Activated T-helper 1 cell treated with anti-CD3 and anti-CD28 coated beads, Interleukin-12 subunit alpha, Interleukin-12 subunit beta, Interleukin-2, Interleukin-4 antibody, amounts not matched to agents 30 ng/mL and 10 ng/mL and 1 ng/mL, durations not matched to agents 14 hours and 24 hours and 36 hours (primary cell): ENCODE measurements around the gene GIPC2. TPM values are rescaled to one million over a fixed set of nuclear protein-coding genes. Genes with fewer than 3 reads are reported as not detected.
"Not testable (repeated sequence)": the region's sequence is repeated elsewhere in the genome, so short reads cannot be mapped to it uniquely, and the experiment has no call there.

Experiments used
- DNase-seq: peaks from one replicate; pipeline ENCODE4 v3.0.0; 2021; ENCODE audit warnings: low spot score
- H3K27ac Mint-ChIP-seq: one replicate; pipeline ENCODE4 v1.8.0; 2021; ENCODE audit warnings: mild to moderate bottlenecking, mixed read lengths
- H3K27me3 Mint-ChIP-seq: one replicate; pipeline ENCODE4 v1.8.0; 2022; ENCODE audit warnings: mild to moderate bottlenecking, moderate library complexity, mixed read lengths; ENCODE audit not compliant: insufficient read depth
- H3K36me3 Mint-ChIP-seq: one replicate; pipeline ENCODE4 v1.8.0; 2021; ENCODE audit warnings: low read depth, mixed read lengths
- H3K4me1 Mint-ChIP-seq: one replicate; pipeline ENCODE4 v1.8.0; 2021; ENCODE audit warnings: low read depth, mixed read lengths
- H3K4me3 Mint-ChIP-seq: one replicate; pipeline ENCODE4 v1.8.0; 2021; ENCODE audit warnings: mild to moderate bottlenecking, moderate library complexity, mixed read lengths
- H3K9me3 Mint-ChIP-seq: one replicate; pipeline ENCODE4 v1.8.0; 2021; ENCODE audit warnings: mixed read lengths
- intact Hi-C: fragments of 100-400 bp; cut with micrococcal nuclease; formaldehyde crosslinking; loops from one replicate; pipeline ENCODE4 v1.15.1; 2024
- total RNA-seq: library from RNA; stranded (reverse); gene quantifications from 2 replicates; pipeline ENCODE4 v1.2.3, GENCODE V29; 2022

Gene GIPC2
- total RNA-seq, 1 donor from 2014 or later, result 0.05 TPM

DNA sequence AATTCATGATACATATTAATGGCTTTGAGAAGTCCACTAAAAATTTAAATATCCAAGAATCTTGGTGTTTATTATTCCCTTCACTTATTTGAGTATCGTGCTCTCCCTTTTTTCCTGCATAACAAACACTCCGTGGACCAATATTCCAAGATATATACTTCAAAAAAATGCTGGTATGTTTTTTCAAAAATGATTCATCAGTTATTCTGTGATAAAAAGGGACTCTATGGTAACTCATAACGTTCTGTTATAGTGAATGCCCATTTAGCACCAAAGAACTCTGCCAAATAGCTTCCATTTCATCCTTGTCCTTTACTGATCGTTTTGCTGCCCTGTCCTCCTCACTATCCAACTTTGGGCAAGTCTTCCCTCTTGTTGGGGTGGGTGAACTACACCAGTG lies 12.9 kb downstream of the GIPC2 start:
- DNase-seq, result no peak
- Mint-ChIP-seq H3K36me3 (no peaks in the 10 kb centered on the region), H3K4me3 (no peak overlapping the region), H3K9me3 (no peaks in the 10 kb centered on the region), H3K27ac (no peak overlapping the region), H3K27me3 (peaks cover 5% of the 10 kb centered on the region), H3K4me1 (no peaks in the 10 kb centered on the region)
- intact Hi-C loops, result no loop called here

DNA sequence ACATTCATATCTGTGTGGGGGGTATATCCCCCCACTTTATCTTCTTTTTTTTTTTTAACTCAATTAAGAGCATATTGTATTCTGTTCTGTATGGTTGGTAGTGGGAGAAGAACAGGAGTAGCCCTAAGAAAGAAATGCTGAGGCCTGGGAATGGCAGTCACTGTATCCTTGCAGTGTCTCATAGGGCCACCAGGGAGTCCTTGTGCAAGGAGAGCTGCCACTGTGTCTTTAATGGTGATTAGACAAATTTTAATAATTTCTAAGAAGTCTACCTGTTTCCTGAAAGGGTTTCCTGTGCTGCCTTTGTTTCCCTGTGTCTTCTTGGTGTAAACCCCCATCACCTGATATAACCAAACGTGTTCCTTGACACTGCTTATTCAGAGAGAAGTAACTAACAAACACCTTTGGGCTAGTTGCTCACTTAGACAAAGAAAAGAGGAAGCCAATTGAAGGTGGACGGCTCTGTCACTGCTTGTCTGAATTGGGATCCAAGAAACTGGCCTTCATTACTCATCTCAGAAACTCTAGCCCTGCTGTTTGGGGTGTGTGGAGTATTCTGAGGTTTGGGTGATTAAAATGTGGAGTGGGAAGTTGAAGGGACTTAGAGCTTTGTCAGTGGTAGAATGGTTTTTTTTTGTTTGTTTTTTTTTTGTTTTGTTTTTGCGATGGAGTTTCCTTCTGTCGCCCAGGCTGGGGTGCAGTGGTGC lies 15.2 kb downstream of the GIPC2 start:
- no peak for DNase-seq
- Mint-ChIP-seq H3K4me3 (no peak overlapping the region), H3K27ac (no peak overlapping the region), H3K4me1 (no peaks in the 10 kb centered on the region), H3K9me3 (no peaks in the 10 kb centered on the region), H3K27me3 (peaks cover 5% of the 10 kb centered on the region), H3K36me3 (no peaks in the 10 kb centered on the region)
- intact Hi-C loops, result no loop called here

DNA sequence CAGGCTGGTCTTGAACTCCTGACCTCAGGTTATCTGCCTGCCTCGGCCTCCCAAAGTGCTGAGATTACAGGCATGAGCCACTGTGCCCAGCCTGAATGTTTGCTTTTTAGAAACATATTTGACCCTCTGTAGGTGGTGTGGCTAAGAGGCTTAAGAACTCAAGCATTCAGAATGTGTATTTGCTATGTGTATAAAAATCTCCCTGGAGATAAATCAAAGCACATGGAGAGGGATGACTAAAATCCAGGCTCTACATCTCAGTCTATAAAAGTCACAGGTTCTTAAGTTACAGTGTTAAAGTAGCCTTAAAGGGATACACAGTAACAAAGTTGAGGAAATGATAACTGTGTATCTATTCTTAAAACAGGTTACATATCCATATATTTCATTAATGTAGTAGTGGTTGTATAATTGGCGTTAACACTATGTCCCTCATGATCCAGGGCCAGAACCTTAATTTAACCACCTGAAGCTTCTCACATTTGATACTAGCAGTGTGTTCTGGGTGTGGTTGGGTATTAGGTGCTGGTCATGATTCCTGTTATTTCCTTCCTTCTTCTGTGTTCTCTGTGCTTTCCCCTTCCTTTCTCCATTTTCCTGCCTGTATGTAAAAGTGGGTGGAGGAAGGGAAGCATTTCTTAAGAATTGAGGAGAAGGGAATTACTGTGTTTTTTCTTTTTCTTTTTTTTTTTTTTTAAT lies 16.2 kb downstream of the GIPC2 start:
- no peak overlapping the region for H3K4me3 Mint-ChIP-seq
- H3K9me3 Mint-ChIP-seq, result no peaks in the 10 kb centered on the region
- H3K4me1 Mint-ChIP-seq, result no peaks in the 10 kb centered on the region
- H3K36me3 Mint-ChIP-seq, result no peaks in the 10 kb centered on the region
- intact Hi-C loops, result no loop called here
- no peak for DNase-seq
- H3K27me3 Mint-ChIP-seq, result peaks cover 8% of the 10 kb centered on the region
- H3K27ac Mint-ChIP-seq, result no peak overlapping the region

DNA sequence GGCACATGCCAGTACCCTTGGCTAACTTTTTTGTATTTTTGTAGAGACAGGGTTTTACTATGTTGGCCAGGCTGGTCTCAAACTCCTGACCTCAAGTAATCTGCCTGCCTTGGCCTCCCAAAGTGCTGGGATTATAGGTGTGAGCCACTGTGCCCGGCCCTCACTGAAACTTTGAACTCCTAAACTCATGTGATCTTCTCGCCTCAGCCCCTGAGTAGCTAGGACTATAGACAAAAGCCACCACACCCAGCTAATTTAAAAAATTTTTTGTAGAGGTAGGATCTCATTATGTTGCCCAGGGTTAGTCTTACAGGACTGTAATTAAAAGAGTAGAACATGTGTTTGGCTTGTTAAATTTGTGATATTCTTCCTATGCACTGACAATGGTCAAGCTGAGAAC lies 19.1 kb downstream of the GIPC2 start:
- peaks cover 19% of the 10 kb centered on the region for H3K27me3 Mint-ChIP-seq
- DNase-seq, H3K9me3 Mint-ChIP-seq, H3K4me1 Mint-ChIP-seq, intact Hi-C loops, H3K4me3 Mint-ChIP-seq, H3K36me3 Mint-ChIP-seq, H3K27ac Mint-ChIP-seq: not testable (repeated sequence)

DNA sequence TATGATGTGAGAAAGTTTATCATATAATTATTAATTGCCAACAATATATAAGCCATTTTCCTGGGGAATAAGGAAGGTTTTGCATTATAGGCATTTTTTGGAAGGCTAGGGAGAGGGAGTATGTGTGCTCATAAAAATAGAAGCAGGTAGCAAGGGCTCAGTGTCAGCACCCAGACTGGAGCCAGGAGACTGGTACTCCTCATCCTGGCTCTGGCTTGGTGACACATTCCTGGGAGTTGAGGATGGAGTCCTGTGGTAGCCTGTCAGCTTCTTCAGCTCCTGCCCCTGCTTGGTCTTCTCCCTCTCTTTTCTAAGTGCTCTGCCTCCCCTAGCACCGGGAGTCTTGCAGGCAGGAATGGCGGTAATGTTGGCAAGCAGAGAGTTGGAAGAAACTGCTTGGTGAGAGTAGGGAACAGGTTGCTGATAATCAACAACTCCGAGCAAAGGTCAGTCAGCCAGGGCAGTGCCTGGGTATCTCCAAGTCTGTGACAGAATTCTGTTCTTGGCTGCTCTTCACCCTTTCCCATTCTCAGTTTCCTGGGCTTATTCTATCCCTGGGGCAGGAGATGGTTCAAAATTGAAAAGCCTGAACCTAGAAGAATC lies 23.0 kb downstream of the GIPC2 start:
- H3K27me3 Mint-ChIP-seq, result peaks cover 21% of the 10 kb centered on the region
- no peaks in the 10 kb centered on the region for H3K36me3 Mint-ChIP-seq
- no peaks in the 10 kb centered on the region for H3K9me3 Mint-ChIP-seq
- H3K4me3 Mint-ChIP-seq, result no peak overlapping the region
- no peak for DNase-seq
- no peak overlapping the region for H3K27ac Mint-ChIP-seq
- intact Hi-C loops, result no loop called here
- H3K4me1 Mint-ChIP-seq, result no peaks in the 10 kb centered on the region

DNA sequence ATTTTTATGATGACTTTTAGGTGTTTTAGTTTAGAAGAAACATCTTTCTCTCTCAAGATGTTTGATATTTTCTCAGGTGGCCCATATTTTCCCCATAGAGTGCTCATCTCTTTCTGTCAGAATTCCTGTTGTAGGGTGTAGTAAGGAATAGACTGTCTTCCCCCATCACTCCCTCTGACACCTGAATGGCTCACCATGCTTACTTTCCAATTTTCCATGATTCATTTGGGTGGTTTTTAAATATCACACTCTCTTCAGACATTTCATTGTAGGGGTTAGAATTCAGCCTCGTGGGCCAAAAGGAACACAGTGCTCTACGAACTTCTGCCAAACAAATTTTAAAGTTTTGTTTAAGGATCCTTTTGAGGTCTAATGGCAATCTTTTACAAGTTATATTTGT lies 24.0 kb downstream of the GIPC2 start:
- Mint-ChIP-seq H3K9me3 (no peaks in the 10 kb centered on the region), H3K4me3 (no peak overlapping the region), H3K27ac (no peak overlapping the region), H3K36me3 (no peaks in the 10 kb centered on the region), H3K27me3 (peaks cover 21% of the 10 kb centered on the region), H3K4me1 (no peaks in the 10 kb centered on the region)
- intact Hi-C loops, result no loop called here
- DNase-seq, result no peak

GRCh38 chr1:78070210-78070609 lies 24.4 kb downstream of the GIPC2 start:
- Mint-ChIP-seq H3K4me1 (no peaks in the 10 kb centered on the region), H3K27ac (no peak overlapping the region), H3K27me3 (peaks cover 21% of the 10 kb centered on the region), H3K4me3 (no peak overlapping the region), H3K9me3 (no peaks in the 10 kb centered on the region), H3K36me3 (no peaks in the 10 kb centered on the region)
- intact Hi-C loops, result no loop called here
- no peak for DNase-seq

DNA sequence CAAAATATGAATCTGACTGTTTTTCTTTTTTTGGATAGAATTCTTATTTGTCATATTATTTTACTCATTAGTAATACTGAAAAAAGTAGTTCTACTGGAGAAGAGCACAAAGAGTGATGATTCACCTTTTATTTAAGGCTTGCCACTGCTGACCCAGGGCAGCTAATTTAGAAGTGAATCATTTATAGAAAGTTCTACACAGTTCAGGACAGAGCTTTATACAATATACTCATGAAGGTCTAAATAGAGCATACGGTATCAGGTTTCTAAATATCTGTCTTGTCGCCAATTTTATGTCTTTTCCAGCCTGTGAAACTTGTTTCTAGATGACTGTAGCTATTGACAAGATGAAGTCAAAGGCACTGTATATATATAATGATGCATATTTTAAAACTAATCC lies 25.0 kb downstream of the GIPC2 start:
- Mint-ChIP-seq H3K27ac (no peak overlapping the region), H3K4me1 (no peaks in the 10 kb centered on the region), H3K36me3 (no peaks in the 10 kb centered on the region), H3K27me3 (peaks cover 21% of the 10 kb centered on the region), H3K4me3 (no peak overlapping the region), H3K9me3 (no peaks in the 10 kb centered on the region)
- no peak for DNase-seq
- intact Hi-C loops, result no loop called here

DNA sequence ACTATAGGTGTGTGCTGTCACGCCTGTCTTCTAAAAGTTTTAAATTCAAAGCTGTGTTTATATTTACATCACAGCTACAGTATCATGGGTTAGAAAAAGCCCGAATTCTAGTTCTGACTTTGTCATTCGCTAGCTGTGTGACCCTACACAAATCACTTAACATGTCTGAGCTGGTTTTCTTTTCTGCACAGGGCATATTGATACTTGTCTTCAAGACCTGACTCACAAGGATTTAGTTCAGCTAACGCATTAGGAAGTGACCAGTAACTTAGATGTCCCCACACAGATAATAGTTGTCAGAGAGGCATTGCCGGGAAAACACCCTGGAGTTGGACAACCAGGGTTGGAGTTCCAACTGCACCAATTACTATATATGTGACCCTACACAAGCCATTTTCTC lies 25.9 kb downstream of the GIPC2 start:
- no peak overlapping the region for H3K4me3 Mint-ChIP-seq

DNA sequence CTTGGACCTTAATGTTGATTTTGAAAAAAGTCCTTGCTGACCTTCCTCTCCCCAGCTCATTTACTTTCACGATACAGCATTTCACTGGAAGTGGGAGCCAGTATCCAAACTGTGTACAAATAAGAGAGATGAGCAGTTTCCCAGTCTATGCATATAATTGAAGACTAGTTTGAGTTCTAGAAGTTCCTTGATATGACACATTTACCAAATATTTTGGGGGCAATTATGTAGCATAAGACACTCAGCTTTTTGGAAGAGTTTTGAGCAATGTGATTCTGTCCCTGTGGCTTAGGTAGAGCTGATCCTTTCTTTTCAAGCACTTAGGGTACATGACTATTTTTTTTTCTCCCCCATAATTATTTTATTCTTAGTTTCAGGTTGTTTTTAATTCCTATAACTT lies 26.4 kb downstream of the GIPC2 start:
- DNase-seq, result no peak
- Mint-ChIP-seq H3K4me1 (no peaks in the 10 kb centered on the region), H3K27ac (no peak overlapping the region), H3K27me3 (peaks cover 16% of the 10 kb centered on the region), H3K4me3 (no peak overlapping the region), H3K36me3 (no peaks in the 10 kb centered on the region), H3K9me3 (no peaks in the 10 kb centered on the region)
- intact Hi-C loops, result no loop called here

More for the DNA sequence above, 25.9 kb downstream of the GIPC2 start:
- H3K9me3 Mint-ChIP-seq, result no peaks in the 10 kb centered on the region
- intact Hi-C loops, result no loop called here
- H3K27me3 Mint-ChIP-seq, result peaks cover 19% of the 10 kb centered on the region
- H3K4me1 Mint-ChIP-seq, result no peaks in the 10 kb centered on the region
- no peak for DNase-seq
- no peak overlapping the region for H3K27ac Mint-ChIP-seq
- no peaks in the 10 kb centered on the region for H3K36me3 Mint-ChIP-seq

DNA sequence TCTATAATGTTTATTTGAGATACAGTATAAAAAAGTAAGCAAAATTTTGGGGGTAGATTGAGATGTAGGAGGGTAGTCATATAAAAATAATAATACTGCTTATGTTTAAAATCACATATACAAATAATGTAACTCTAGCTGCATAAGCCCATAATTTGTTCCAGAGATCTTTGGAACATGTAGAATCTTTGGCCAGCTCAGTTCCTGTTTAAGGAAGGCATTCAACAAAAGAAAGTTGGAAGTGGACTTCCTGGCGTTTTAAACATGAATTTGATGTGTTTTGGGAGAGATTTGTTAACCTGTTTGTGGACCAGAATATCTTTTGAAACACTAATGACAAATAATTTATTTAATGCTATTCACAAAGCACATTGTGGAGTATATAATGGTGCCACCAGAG lies 27.7 kb downstream of the GIPC2 start:
- DNase-seq, result no peak
- intact Hi-C loops, result no loop called here
- Mint-ChIP-seq H3K4me1 (no peaks in the 10 kb centered on the region), H3K36me3 (no peaks in the 10 kb centered on the region), H3K4me3 (no peak overlapping the region), H3K27ac (no peak overlapping the region), H3K27me3 (peaks cover 5% of the 10 kb centered on the region), H3K9me3 (no peaks in the 10 kb centered on the region)

- H3K4me1 Mint-ChIP-seq, result peaks cover 16% of the 10 kb centered on the region
- no peak overlapping the region for H3K27ac Mint-ChIP-seq
- H3K4me3 Mint-ChIP-seq, result no peak overlapping the region
- no peaks in the 10 kb centered on the region for H3K9me3 Mint-ChIP-seq
- H3K36me3 Mint-ChIP-seq, result no peaks in the 10 kb centered on the region
- peaks cover 2% of the 10 kb centered on the region for H3K27me3 Mint-ChIP-seq
- intact Hi-C loops, result no loop called here
- DNase-seq, result no peak
These were observed 29.9 kb downstream of the GIPC2 start for GRCh38 chr1:78075621-78076020.

GRCh38 chr1:78078358-78078757 lies 32.6 kb downstream of the GIPC2 start:
- H3K27ac Mint-ChIP-seq, result no peak overlapping the region
- peaks cover 22% of the 10 kb centered on the region for H3K4me1 Mint-ChIP-seq
- peaks cover 5% of the 10 kb centered on the region for H3K27me3 Mint-ChIP-seq
- no peak for DNase-seq
- no peaks in the 10 kb centered on the region for H3K36me3 Mint-ChIP-seq
- H3K4me3 Mint-ChIP-seq, result no peak overlapping the region
- intact Hi-C loops, result no loop called here
- no peaks in the 10 kb centered on the region for H3K9me3 Mint-ChIP-seq
